ENCODE data around the gene ACAN. TPM values are rescaled to one million over a fixed set of nuclear protein-coding genes. Genes with fewer than 3 reads are reported as not detected.
A peak's percentile ranks its signal among the peaks of the same experiment; 100 is the strongest.

Gene ACAN
- total and polyA plus RNA-seq, 9 of the 15 experiments (the other 6 are each of a cell fraction or from before 2014, with no cell fraction given): not detected

DNA sequence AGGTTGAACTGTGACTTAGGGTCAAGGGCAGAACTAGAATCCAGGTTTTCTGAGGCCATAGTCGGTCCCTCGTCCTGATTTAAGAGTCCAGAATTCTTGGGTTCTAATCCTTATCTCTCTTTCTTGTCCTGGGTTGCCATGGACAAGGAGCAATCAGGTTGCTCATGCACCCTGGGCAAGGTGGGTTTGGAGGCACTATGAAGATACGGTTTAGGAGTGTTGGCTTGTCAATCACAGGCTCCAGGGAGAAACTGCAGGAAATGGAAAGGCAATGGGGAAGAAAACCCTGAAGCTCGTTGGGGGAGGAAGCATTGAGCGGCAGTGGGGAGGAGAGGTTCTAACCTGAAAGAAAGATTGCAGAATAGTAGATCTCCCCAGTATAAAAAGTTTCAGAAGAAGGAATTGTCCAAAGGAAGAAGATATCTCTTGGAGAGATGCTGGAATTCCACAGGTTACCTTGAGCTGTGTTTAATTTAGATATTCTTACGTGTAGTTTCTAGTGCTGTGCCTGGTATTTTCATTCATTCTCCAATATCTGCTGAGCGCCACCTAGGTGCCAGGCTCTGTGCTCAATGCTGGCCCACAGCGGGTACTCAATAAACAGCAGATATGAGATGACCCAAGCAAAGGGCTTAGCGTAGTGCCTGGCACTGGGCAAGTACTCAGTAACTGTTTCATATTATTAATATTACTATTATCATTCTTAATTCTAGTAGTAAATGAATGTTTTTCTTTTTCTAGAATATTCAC, 2.0 kb downstream of the ACAN start:
- POLR2A ChIA-PET: no interaction called here
- no TSS peak for BruUV-seq (replicated peaks)
- H3K4me1 ChIP-seq (replicated peaks in 1 of 2; ENCODE audit: control insufficient read depth in 2 of 2, insufficient read depth in 2 of 2, low read length in 2 of 2): peaks cover 0 to 9% of the 10 kb centered on the region in 2 experiments; a peak in 2 of 5 replicates
- no peaks in the 10 kb centered on the region for H4K20me1 ChIP-seq (replicated peaks; ENCODE audit: control insufficient read depth, insufficient read depth, low read length)
- TF ChIP-seq, protein P1, sequence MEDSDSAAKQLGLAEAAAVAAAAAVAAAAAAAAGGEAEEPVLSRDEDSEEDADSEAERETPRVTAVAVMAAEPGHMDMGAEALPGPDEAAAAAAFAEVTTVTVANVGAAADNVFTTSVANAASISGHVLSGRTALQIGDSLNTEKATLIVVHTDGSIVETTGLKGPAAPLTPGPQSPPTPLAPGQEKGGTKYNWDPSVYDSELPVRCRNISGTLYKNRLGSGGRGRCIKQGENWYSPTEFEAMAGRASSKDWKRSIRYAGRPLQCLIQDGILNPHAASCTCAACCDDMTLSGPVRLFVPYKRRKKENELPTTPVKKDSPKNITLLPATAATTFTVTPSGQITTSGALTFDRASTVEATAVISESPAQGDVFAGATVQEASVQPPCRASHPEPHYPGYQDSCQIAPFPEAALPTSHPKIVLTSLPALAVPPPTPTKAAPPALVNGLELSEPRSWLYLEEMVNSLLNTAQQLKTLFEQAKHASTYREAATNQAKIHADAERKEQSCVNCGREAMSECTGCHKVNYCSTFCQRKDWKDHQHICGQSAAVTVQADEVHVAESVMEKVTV (CRISPR knock-in tag; IDR thresholded peaks at IDR 0.05): no peak
- no peak for TF ChIP-seq NRF1 (conservative IDR thresholded peaks at IDR 0.05 in 1 of 2, IDR thresholded peaks at IDR 0.05 in 1 of 2)
- TF ChIP-seq, protein P2, sequence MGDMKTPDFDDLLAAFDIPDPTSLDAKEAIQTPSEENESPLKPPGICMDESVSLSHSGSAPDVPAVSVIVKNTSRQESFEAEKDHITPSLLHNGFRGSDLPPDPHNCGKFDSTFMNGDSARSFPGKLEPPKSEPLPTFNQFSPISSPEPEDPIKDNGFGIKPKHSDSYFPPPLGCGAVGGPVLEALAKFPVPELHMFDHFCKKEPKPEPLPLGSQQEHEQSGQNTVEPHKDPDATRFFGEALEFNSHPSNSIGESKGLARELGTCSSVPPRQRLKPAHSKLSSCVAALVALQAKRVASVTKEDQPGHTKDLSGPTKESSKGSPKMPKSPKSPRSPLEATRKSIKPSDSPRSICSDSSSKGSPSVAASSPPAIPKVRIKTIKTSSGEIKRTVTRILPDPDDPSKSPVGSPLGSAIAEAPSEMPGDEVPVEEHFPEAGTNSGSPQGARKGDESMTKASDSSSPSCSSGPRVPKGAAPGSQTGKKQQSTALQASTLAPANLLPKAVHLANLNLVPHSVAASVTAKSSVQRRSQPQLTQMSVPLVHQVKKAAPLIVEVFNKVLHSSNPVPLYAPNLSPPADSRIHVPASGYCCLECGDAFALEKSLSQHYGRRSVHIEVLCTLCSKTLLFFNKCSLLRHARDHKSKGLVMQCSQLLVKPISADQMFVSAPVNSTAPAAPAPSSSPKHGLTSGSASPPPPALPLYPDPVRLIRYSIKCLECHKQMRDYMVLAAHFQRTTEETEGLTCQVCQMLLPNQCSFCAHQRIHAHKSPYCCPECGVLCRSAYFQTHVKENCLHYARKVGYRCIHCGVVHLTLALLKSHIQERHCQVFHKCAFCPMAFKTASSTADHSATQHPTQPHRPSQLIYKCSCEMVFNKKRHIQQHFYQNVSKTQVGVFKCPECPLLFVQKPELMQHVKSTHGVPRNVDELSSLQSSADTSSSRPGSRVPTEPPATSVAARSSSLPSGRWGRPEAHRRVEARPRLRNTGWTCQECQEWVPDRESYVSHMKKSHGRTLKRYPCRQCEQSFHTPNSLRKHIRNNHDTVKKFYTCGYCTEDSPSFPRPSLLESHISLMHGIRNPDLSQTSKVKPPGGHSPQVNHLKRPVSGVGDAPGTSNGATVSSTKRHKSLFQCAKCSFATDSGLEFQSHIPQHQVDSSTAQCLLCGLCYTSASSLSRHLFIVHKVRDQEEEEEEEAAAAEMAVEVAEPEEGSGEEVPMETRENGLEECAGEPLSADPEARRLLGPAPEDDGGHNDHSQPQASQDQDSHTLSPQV (IDR thresholded peaks at IDR 0.05): no peak
- TF ChIP-seq CTCF (IDR thresholded peaks at IDR 0.05 in 2 of 3, conservative IDR thresholded peaks at IDR 0.05 in 1 of 3; ENCODE audit: insufficient read depth in 2 of 3, low read depth in 1 of 3, low read length in 3 of 3): peak in 2 of 3 experiments; percentile 4 to 11; a peak in 2 of 6 replicates
- no peaks in the 10 kb centered on the region for H3K79me2 ChIP-seq (ENCODE audit: control insufficient read depth, insufficient read depth, low read length)
- ATAC-seq: no peak
- no peak overlapping the region for H3K27ac ChIP-seq (ENCODE audit: extremely low read depth, low read depth, low read length)
- CTCF ChIA-PET (ENCODE audit: low intra/inter-chr PET ratio): no interaction called here
- WGBS (ENCODE audit: insufficient coverage, low coverage, missing lambda C conversion rate): under 1% methylated on average over 9 of the region's 9 CpGs
- H3K36me3 ChIP-seq (ENCODE audit: control insufficient read depth, insufficient read depth, low read length): no peaks in the 10 kb centered on the region
- no peak for DNase-seq (ENCODE audit: extremely low read depth in 1 of 4, low spot score in 3 of 4)
- peaks cover 36 to 60% of the 10 kb centered on the region in 2 experiments; a peak in 4 of 5 replicates for H3K27me3 ChIP-seq (ENCODE audit: control insufficient read depth in 2 of 2, insufficient read depth in 2 of 2, low read length in 2 of 2)
- no peaks in the 10 kb centered on the region for H3K9me1 ChIP-seq (ENCODE audit: control insufficient read depth, insufficient read depth, low read length)
- H3K9ac ChIP-seq (ENCODE audit: insufficient read depth in 1 of 2, low read depth in 2 of 2, low read length in 2 of 2): no peak overlapping the region
- no peak overlapping the region for H3K4me2 ChIP-seq (ENCODE audit: insufficient read depth, low read length)
- no peak for FAIRE-seq
- in situ Hi-C loops (cut with MboI): no loop called here
- intact Hi-C loops (cut with micrococcal nuclease): no loop called here
- no peak overlapping the region for H2AFZ ChIP-seq (ENCODE audit: low read depth, low read length)
- no peaks in the 10 kb centered on the region for H3K9me3 ChIP-seq (replicated peaks; ENCODE audit: control insufficient read depth, insufficient read depth, low read depth, low read length)
- no peak overlapping the region for H3K4me3 ChIP-seq

Measured in K562 (cell line).